Neural progenitor cell (in vitro differentiated cells): ENCODE data around the gene MYO1D.

Experiments
- EZH2 ChIP-seq: fragments of 200-600 bp; sonication (generic); IDR thresholded peaks from 2 replicates; pipeline ENCODE4 v1.6.1; 2017; ENCODE audit warnings: antibody characterized with exemption, mild to moderate bottlenecking, moderate library complexity
- TF ChIP-seq, protein P1 (sequence below): fragments of 200-600 bp; sonication (generic); IDR thresholded peaks from 2 replicates; pipeline ENCODE4 v1.5.1; 2017; ENCODE audit warnings: antibody characterized with exemption, mild to moderate bottlenecking

DNA sequence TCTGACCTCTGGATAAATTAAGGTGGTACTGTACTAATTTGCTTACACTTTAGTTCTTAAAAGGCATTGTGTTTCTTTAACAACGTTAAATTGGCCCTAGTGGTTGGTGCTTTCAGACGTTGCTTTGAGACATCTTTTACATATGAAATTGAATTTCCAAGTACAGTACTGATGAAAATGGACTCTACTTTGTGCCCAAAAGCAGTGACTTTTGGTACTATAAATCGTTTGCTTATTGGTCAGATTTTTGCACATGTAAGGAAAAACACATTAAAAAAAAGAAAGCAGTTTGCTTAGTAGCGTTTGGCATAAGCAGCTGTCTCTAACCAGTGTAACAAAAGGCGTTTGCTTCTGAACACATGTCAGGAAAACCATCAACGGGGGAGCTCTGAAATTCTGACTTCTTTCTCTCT is 250.5 kb downstream of the MYO1D start:
- TF ChIP-seq EZH2, result no peak
- TF ChIP-seq, protein P1, sequence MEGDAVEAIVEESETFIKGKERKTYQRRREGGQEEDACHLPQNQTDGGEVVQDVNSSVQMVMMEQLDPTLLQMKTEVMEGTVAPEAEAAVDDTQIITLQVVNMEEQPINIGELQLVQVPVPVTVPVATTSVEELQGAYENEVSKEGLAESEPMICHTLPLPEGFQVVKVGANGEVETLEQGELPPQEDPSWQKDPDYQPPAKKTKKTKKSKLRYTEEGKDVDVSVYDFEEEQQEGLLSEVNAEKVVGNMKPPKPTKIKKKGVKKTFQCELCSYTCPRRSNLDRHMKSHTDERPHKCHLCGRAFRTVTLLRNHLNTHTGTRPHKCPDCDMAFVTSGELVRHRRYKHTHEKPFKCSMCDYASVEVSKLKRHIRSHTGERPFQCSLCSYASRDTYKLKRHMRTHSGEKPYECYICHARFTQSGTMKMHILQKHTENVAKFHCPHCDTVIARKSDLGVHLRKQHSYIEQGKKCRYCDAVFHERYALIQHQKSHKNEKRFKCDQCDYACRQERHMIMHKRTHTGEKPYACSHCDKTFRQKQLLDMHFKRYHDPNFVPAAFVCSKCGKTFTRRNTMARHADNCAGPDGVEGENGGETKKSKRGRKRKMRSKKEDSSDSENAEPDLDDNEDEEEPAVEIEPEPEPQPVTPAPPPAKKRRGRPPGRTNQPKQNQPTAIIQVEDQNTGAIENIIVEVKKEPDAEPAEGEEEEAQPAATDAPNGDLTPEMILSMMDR, result no peak
